ENCODE results near the gene KCNE2. TPM values are rescaled to one million over a fixed set of nuclear protein-coding genes. Genes with fewer than 3 reads are reported as not detected.
A peak's percentile ranks its signal among the peaks of the same experiment; 100 is the strongest.

KCNE2 gene
- total RNA-seq, 4 donors from 2014 or later = 0.78 TPM; not detected in 3

GRCh38 chr21:34343838-34344381 is 19.9 kb upstream of the KCNE2 start:
- 85 to 91% methylated on average over 7 to 14 of the region's 14 CpGs for WGBS, 2 donors
- no peaks in the 10 kb centered on the region for H3K27me3 ChIP-seq
- H3K4me1 ChIP-seq = no peaks in the 10 kb centered on the region
- no peaks in the 10 kb centered on the region for H3K9me3 ChIP-seq
- H3K27ac ChIP-seq = no peak overlapping the region
- TF ChIP-seq POLR2A (IDR thresholded peaks at IDR 0.05) (no peak), CTCF (IDR thresholded peaks at IDR 0.05) (no peak)
- no peak for DNase-seq
- no peak overlapping the region for H3K4me3 ChIP-seq (replicated peaks in 1 of 3)
- intact Hi-C loops (cut with DNase I) = no loop called here
- no peaks in the 10 kb centered on the region for H3K36me3 ChIP-seq

GRCh38 chr21:34344584-34344983 is 19.2 kb upstream of the KCNE2 start:
- no peak overlapping the region for H3K27ac ChIP-seq
- no peaks in the 10 kb centered on the region for H3K27me3 ChIP-seq
- no peak for DNase-seq
- no peaks in the 10 kb centered on the region for H3K36me3 ChIP-seq
- TF ChIP-seq POLR2A (IDR thresholded peaks at IDR 0.05) (no peak), CTCF (IDR thresholded peaks at IDR 0.05) (no peak)
- no peaks in the 10 kb centered on the region for H3K9me3 ChIP-seq
- intact Hi-C loops (cut with DNase I) = no loop called here
- no peak overlapping the region for H3K4me3 ChIP-seq (replicated peaks in 1 of 3)
- H3K4me1 ChIP-seq = no peaks in the 10 kb centered on the region
- whole genome bisulfite sequencing, 2 donors = 86 to 93% methylated on average over 5 of the region's 5 CpGs

GRCh38 chr21:34345091-34345871 is 18.5 kb upstream of the KCNE2 start:
- 74 to 81% methylated on average over 14 to 15 of the region's 15 CpGs for WGBS, 2 donors
- Histone ChIP-seq H3K36me3 (no peaks in the 10 kb centered on the region), H3K27me3 (no peaks in the 10 kb centered on the region), H3K27ac (peak overlapping the region in 1 of 3 donors; percentile 10), H3K4me1 (no peaks in the 10 kb centered on the region), H3K9me3 (no peaks in the 10 kb centered on the region), H3K4me3 (replicated peaks in 1 of 3) (no peak overlapping the region)
- no peak for DNase-seq
- intact Hi-C loops (cut with DNase I) = no loop called here
- no peak for TF ChIP-seq CTCF (IDR thresholded peaks at IDR 0.05)
- TF ChIP-seq POLR2A (IDR thresholded peaks at IDR 0.05) = no peak

DNA sequence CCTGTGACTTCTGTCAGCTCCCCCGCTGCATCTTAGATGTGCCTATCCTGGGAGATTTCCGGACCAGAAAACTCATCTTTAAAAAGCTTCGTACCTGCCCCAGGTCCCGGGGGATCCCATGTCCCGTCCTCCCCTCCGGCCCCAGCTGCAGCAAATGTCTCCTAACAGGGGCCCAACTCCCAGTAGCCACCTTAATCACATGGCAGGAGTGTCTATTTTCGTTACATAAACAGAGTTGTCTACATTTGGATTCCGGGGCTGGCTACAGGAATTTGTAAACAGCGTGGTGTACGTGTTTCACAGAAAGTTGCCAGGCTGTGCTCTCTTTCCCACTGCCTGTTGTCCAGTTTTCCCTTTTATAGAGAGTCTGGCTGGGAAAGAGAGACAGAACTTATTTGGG is 17.9 kb upstream of the KCNE2 start:
- no peaks in the 10 kb centered on the region for H3K4me1 ChIP-seq
- no peak for DNase-seq
- WGBS, 2 donors = 62 to 80% methylated on average over 9 to 10 of the region's 10 CpGs
- peak overlapping the region in 1 of 3 donors; percentile 10 for H3K27ac ChIP-seq
- no peaks in the 10 kb centered on the region for H3K27me3 ChIP-seq
- intact Hi-C loops (cut with DNase I) = no loop called here
- no peaks in the 10 kb centered on the region for H3K36me3 ChIP-seq
- no peak overlapping the region for H3K4me3 ChIP-seq (replicated peaks in 1 of 3)
- H3K9me3 ChIP-seq = no peaks in the 10 kb centered on the region
- TF ChIP-seq POLR2A (IDR thresholded peaks at IDR 0.05) (no peak), CTCF (IDR thresholded peaks at IDR 0.05) (no peak)

DNA sequence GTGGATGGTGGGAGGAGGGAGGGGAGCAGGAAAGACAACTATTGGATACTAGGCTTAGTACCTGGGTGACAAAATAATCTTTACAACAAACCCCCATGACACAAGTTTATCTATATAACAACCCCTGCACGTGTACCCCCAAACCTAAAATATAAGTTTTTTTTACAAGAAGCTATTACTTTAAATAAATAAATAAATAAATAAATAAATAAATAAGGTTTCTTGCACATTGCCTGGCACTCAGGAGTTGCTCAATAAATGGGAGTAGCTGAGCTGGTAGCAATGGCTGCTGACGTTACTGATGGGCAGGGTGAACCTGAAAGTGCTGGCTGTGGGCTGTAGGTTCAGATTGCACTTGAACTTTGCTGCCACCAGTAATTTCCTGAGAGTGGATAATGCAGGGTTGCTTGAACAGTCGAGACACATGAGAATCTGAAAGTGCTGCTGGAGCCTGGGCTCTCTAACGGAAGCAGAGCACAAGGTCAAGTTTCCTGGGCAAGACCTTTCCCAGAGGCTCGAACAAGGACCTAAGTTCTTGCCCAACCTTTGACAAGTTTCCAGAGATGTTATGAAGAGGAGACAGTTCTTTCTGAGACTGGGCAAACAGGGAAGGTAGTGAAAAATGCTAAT is 14.8 kb upstream of the KCNE2 start:
- WGBS, 2 donors = 72 to 82% methylated on average over 5 of the region's 5 CpGs
- TF ChIP-seq POLR2A (IDR thresholded peaks at IDR 0.05) (no peak), CTCF (IDR thresholded peaks at IDR 0.05) (no peak)
- Histone ChIP-seq H3K9me3 (no peaks in the 10 kb centered on the region), H3K27me3 (no peaks in the 10 kb centered on the region), H3K4me3 (replicated peaks in 1 of 3) (no peak overlapping the region), H3K4me1 (no peaks in the 10 kb centered on the region), H3K36me3 (no peaks in the 10 kb centered on the region), H3K27ac (no peak overlapping the region)
- intact Hi-C loops (cut with DNase I) = no loop called here
- DNase-seq = no peak
